ENCODE data around the gene ADORA2A. TPM values are rescaled to one million over a fixed set of nuclear protein-coding genes. Genes with fewer than 3 reads are reported as not detected.

The ADORA2A gene
- total RNA-seq, 1 experiment from 2014 or later, result 3.5 TPM

DNA sequence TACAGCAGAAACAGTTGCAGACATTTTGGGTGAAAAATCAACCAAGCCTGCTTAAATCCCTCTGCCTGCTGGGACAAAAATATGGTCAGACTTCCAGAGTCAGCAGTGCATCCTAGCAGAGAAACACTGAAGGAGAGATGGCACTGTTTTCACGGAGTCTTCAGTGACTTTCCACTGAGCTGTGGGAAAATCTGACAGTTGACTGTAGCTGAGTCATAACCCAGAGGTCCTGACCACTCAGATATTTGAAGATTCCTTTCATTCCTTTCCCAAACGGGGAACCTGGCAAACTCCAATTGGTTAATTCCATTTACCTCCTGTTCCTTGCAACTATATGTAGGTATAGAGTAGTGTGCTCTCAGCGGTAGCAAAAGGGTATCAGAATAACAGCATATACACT lies 46.8 kb downstream of the ADORA2A start:
- Histone ChIP-seq H3K27ac (ENCODE audit: insufficient read length, low read depth, low read length) (no peak overlapping the region), H3K4me1 (ENCODE audit: insufficient read depth, low read length) (no peaks in the 10 kb centered on the region; the same call in 1 of the 2 replicates), H2BK12ac (ENCODE audit: insufficient read length, low read depth, low read length) (no peak overlapping the region), H2BK5ac (ENCODE audit: insufficient read length, low read length) (no peak overlapping the region), H2BK20ac (ENCODE audit: low read depth, low read length, poor library complexity, severe bottlenecking) (no peak overlapping the region), H2BK15ac (ENCODE audit: low read depth, low read length) (no peak overlapping the region), H2AFZ (ENCODE audit: low read length) (no peak overlapping the region), H3K23ac (ENCODE audit: insufficient read length, low read depth, low read length) (no peak overlapping the region), H3K4me2 (ENCODE audit: insufficient read depth, insufficient read length, low read length) (no peak overlapping the region), H3K14ac (ENCODE audit: insufficient read depth, low read length) (no peak overlapping the region), H3K56ac (ENCODE audit: insufficient read length, low read depth, low read length) (no peak overlapping the region), H3K79me1 (ENCODE audit: insufficient read depth, low read depth, low read length, poor library complexity, severe bottlenecking) (no peaks in the 10 kb centered on the region), H4K5ac (ENCODE audit: insufficient read length, low read depth, low read length) (no peak overlapping the region), H4K8ac (replicated peaks; ENCODE audit: insufficient read length, low read depth, low read length) (no peak overlapping the region), H3K9me3 (ENCODE audit: control insufficient read depth, low read depth, low read length) (no peaks in the 10 kb centered on the region), H3K4ac (ENCODE audit: low read depth, low read length) (no peak overlapping the region), H4K20me1 (ENCODE audit: control insufficient read depth, insufficient read depth, insufficient read length) (no peaks in the 10 kb centered on the region), H3K79me2 (ENCODE audit: insufficient read depth, low read length) (no peaks in the 10 kb centered on the region), H2BK120ac (ENCODE audit: low read depth, low read length, poor library complexity, severe bottlenecking) (no peak overlapping the region), H3K18ac (ENCODE audit: insufficient read length, low read depth, low read length) (no peak overlapping the region), H4K91ac (ENCODE audit: insufficient read length, low read depth, low read length) (no peak overlapping the region), H3K27me3 (ENCODE audit: insufficient read depth, low read length) (no peaks in the 10 kb centered on the region), H3K9ac (ENCODE audit: extremely low read depth, insufficient read length, low read length) (no peak overlapping the region), H3K23me2 (ENCODE audit: insufficient read length, low read depth, low read length, poor library complexity, severe bottlenecking) (no peaks in the 10 kb centered on the region), H2AK5ac (ENCODE audit: insufficient read length, low read length) (no peak overlapping the region), H3T11ph (ENCODE audit: low read length) (no peak overlapping the region)
- H3K27ac Mint-ChIP-seq, result no peak overlapping the region
- DNase-seq, result no peak
- TF ChIP-seq, protein P1, sequence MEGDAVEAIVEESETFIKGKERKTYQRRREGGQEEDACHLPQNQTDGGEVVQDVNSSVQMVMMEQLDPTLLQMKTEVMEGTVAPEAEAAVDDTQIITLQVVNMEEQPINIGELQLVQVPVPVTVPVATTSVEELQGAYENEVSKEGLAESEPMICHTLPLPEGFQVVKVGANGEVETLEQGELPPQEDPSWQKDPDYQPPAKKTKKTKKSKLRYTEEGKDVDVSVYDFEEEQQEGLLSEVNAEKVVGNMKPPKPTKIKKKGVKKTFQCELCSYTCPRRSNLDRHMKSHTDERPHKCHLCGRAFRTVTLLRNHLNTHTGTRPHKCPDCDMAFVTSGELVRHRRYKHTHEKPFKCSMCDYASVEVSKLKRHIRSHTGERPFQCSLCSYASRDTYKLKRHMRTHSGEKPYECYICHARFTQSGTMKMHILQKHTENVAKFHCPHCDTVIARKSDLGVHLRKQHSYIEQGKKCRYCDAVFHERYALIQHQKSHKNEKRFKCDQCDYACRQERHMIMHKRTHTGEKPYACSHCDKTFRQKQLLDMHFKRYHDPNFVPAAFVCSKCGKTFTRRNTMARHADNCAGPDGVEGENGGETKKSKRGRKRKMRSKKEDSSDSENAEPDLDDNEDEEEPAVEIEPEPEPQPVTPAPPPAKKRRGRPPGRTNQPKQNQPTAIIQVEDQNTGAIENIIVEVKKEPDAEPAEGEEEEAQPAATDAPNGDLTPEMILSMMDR (conservative IDR thresholded peaks at IDR 0.05), result no peak
- H3K36me3 Mint-ChIP-seq (ENCODE audit: insufficient read depth in 1 of 3, low read depth in 3 of 3), result no peaks in the 10 kb centered on the region
- no peak overlapping the region for H3K4me3 Mint-ChIP-seq
- no peaks in the 10 kb centered on the region for H3K4me1 Mint-ChIP-seq
- no peaks in the 10 kb centered on the region; the same call in none of the 2 replicates for H3K27me3 Mint-ChIP-seq (ENCODE audit: low read depth)
- H3K9me3 Mint-ChIP-seq, result peaks cover 4 to 6% of the 10 kb centered on the region in 2 experiments; a peak in 2 of 5 replicates
- WGBS (ENCODE audit: extremely low coverage, insufficient read length, low lambda C conversion rate), result no CpG with 5 or more reads among the region's 3 CpGs

Measured in H9 (cell line).